Measurements from ENCODE around the gene GSTA5.
"Not testable (repeated sequence)": the region's sequence is repeated elsewhere in the genome, so short reads cannot be mapped to it uniquely, and the experiment has no call there.

GSTA5 gene

GRCh38 chr6:52834481-52834880, 6.1 kb downstream of the GSTA5 start:
- DNase-seq (ENCODE audit: low read depth in 2 of 2), result no peak

GRCh38 chr6:52830869-52831268, 9.7 kb downstream of the GSTA5 start:
- not testable (repeated sequence) for DNase-seq (ENCODE audit: low read depth in 2 of 2)

DNA sequence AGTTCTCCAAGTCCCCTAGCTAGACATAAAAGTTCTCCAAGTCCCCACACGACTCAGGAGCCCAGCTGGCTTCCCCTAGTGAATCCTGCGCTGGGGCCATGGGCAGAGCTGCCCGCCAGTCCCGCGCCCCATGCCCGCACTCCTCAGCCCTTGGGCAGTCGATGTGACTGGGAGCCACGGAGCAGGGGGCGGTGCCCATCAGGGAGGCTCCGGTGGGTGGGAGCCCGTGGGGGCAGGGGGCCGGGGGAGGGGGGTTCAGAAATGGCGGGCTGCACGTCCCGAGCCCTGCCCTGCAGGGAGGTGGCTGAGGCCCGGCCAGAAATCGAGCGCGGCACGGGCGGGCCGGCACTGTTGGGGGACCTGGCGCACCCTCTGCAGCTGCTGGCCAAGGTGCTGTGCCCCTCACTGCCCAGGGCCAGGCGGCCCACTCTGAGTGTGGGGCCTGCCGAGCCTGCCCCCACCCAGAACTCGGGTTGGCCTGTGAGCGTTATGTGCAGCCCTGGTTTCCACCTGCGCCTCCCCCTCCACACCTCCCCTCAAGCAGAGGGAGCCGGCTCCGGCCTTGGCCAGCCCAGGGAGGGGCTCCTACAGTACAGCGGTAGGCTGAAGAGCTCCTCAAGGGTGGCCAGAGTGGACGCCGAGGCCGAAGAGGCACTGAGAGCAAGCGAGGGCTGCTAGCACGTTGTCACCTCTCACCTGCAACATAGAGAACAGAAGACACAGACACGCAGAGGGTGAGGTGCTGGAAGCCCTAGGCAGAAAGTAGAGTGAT, 11.4 kb downstream of the GSTA5 start:
- no peak for DNase-seq (ENCODE audit: low read depth in 2 of 2)

- DNase-seq (ENCODE audit: low read depth in 2 of 2), result not testable (repeated sequence)
Measured at GRCh38 chr6:52828621-52829020, 12.0 kb downstream of the GSTA5 start.

DNA sequence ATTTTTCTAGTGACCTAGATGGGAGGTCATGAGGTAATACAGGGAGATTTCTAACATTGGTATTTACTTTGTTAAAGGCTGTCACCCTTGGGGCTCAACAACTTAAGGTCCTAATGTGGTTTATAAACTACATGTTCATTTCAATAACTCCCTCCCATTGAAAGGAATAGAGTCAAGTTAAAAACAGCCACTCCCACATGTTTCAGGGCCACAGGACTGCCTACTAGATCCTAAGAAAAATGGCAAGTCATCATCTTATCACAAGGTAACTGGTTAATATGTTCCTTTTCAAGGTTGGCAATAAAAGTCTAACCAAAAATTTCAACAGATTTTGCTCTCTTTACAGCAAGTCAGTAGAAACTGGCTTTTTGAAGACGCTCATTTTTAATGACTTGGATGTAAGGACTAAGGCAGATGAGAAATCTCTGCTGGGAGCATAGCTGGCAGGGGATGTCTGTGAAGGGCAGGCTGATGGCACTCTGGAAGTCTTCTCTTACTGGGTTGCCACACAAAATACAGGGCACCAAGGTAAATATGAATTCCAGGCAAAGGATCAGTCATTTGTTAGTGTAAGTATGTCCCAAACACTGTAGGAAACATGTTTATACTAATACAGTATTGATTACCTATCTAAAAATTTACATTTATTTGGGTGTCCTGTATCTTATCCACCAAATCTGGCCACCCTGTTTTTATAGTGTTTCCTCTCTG, 13.4 kb downstream of the GSTA5 start:
- not testable (repeated sequence) for DNase-seq (ENCODE audit: low read depth in 2 of 2)

DNA sequence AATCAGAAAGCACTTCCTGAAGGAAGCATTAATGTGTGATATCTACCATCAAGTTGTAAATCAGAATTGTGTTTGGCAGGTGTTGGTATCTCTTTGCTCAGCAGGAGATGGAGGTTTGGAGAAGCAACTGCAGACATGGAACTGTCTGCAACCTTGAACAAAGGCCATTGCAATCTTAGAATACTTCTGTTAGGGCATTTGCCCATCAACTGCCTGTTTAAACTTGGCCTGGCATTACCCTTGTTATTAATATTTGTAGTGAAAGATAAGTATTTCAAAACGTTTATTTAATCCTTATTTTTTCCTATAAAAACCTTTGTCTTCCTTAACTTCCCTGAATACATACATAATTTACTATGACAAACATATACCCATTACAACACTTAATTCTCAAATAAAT, 14.1 kb downstream of the GSTA5 start:
- no peak for DNase-seq (ENCODE audit: low read depth in 2 of 2)

DNA sequence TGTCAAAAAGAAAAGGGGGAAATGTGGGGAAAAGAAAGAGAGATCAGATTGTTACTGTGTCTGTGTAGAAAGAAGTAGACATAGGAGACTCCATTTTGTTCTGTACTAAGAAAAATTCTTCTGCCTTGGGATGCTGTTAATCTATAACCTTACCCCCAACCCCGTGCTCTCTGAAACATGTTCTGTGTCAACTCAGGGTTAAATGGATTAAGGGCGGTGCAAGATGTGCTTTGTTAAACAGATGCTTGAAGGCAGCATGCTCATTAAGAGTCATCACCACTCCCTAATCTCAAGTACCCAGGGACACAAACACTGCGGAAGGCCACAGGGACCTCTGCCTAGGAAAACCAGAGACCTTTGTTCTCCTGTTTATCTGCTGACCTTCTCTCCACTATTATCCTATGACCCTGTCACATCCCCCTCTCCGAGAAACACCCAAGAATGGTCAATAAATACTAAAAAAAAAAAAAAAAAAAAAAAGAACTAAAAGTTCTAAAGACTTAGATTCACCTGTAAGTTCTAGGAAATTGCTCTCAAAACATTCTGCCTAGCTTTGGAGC, 14.6 kb downstream of the GSTA5 start:
- DNase-seq (ENCODE audit: low read depth in 2 of 2), result not testable (repeated sequence)

DNA sequence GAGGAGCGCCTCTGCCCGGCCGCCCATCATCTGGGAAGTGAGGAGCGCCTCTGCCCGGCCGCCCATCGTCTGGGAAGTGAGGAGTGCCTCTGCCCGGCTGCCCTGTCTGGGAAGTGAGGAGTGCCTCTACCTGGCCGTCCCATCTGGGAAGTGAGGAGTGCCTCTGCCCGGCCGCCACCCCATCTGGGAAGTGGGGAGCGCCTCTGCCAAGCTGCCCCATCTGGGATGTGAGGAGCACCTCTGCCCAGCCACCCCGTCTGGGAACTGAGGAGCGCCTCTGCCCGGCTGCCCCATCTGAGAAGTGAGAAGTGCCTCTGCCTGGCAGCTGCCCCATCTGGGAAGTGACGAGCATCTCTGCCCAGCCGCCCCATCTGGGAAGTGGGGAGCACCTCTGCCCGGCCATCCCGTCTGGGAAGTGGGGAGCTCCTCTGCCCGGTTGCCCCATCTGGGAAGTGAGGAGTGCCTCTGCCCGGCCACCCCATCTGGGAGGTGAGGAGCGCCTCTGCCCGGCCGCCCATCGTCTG, 15.3 kb downstream of the GSTA5 start:
- not testable (repeated sequence) for DNase-seq (ENCODE audit: low read depth in 2 of 2)

DNA sequence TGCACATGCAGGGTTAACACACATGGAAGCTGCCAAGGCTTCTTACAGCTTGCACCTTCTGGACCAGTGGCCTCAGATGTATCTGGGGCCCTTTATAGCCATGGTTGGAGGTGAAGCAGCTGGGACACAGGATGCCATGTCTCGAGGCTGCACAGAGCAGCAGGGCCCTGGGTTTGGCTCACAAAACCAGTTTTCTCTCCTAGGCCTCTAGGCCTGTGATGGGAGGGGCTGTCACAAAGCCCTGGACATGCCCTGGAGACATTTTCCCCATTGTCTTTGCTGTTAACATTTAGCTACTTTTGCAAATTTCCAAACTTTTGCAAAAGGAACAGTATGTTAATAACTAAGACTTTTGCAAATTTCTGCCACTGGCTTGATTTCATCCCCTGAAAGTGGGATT, 18.8 kb downstream of the GSTA5 start:
- no peak for DNase-seq (ENCODE audit: low read depth in 2 of 2)

DNA sequence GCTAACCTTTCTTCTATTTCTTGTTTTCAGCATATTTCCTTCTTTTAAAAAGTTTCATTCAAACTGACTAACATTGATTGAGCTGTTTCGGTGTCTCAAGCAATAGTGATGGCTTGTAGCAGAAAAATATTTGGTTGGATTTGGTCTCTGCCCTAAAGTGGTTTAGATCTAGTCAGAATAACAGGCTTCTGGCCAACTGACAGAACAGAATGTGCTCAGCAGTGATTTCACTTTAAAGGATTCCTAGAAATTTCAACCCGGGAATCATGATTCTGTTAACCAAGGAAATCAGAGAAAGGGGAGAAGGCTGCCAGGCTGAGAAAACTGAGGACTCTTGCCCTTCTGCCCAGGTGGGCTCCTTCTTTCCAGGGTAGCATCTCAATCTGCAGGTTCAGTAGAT, 20.4 kb downstream of the GSTA5 start:
- no peak for DNase-seq (ENCODE audit: low read depth in 2 of 2)

DNA sequence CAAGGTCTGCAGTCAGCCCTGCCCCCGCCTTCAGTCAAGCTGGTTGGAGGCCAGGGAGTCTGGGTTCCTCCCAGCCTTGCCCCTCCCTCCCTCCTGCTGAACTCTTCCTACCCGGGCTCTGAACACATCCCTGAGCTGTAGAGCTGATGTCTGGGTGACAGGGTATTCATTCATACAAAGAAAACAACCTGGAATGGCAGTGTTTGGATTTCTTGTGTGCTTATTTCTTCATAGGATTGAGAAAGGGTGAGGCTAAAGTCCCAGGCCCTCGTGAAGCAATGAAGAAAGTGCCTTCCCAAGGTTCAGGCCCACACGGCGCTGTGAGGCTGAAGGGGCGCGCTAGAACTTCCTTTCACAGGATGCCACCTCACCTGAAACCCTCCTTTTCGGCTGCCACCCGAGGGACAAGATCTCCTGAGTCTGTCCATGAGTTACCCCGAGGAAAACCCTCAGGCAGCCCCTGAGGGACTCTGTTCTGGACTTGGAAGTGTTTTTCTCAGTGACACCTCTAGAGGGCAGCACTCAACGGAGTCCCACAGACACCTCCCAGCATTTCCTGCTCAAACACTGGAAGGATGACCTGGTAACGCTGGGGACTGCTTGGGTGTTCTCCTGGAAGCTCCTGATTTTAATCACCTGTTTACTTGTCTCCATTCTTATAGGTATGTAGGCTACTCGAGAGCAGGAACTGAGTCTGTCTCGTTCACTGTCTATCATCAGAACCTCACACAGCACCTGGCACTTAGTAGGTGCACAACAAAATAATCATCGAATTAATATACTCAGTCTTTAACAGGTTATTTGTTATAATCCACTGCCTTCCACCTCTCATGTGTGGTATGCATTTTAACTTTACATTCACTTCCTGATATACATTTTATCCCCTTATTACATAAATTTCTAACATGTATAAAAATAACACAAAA, 25.2 kb downstream of the GSTA5 start:
- peak; percentile 16 to 28 for DNase-seq (ENCODE audit: low read depth in 2 of 2)

DNA sequence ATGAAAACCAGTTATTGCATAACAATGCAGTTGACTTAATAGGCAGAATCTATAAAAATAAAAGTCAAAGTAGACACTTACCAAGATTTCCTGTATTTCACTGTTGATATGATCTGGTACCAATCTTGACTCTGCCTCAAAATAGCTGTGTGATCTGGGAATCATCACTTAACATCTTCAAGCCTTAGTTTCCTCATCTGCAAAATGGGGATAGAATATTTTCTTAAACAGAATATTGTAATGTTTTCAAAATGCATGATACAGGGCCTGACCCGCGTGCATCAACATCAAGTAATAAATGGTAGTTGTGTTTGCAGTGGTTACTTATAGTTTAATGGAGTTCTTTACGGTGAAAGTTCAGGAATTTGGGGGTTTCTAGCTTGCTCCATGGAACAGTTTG, 26.1 kb downstream of the GSTA5 start:
- not testable (repeated sequence) for DNase-seq (ENCODE audit: low read depth in 2 of 2)

- not testable (repeated sequence) for DNase-seq (ENCODE audit: low read depth in 2 of 2)
Measured at GRCh38 chr6:52809777-52810176, 30.8 kb downstream of the GSTA5 start.

- DNase-seq (ENCODE audit: low read depth in 2 of 2), result no peak
Measured at GRCh38 chr6:52808660-52809059, 32.0 kb downstream of the GSTA5 start.

DNA sequence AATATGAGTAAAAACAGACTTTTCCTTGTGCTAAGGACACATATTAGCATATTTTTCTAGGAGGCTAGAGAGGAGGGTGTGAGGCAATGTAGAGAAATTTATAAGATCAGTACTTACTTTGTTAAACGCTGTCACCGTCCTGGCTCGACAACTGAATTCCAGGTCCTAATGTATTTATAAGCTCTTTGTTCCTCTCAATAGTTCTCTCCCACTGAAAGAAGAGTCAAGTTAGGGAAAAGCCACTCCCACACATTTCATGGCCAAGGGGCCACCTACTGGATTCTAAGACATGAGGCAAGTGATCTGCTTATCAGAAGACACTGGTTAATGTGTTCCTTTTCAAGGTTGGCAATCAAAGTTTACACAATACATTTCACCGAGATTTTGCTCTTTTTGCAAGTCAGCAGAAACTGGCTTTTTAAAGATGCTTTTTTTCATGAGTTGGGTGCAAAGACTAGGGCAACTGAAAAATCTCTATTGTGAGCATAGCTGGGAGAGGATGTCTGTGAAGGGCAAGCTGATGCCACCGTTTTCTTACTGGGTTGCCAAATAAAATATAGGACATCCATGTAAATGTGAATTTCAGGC, 36.9 kb downstream of the GSTA5 start, which contains the start of gene GSTA1:
GSTA1 (minus strand) TSS at position 149 of the 588 bp plus-strand sequence. CDS start 4,549 bp downstream, outside the sequence.
- DNase-seq (ENCODE audit: low read depth in 2 of 2), result not testable (repeated sequence)

DNA sequence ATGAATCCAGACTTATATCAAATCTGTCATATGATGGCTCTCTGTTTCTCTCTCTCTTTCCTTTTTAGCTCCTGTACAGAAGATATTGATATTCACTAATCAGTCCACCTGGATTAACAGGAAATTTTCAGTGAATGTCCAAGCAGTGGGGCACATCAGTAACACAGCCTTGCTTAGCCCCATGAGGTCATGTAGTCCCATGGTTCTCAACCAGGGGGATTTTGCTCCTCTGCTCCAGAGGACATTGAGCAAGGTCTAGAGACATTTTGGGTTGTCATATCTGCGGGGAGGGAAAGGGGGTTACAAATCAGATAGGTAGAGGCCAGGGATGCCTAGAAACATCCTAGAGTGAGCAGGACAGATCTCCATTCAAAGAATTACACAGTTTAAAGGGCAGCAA, 37.8 kb downstream of the GSTA5 start:
- DNase-seq (ENCODE audit: low read depth in 2 of 2), result no peak

- DNase-seq (ENCODE audit: low read depth in 2 of 2), result no peak
Measured at GRCh38 chr6:52801188-52801841, 39.3 kb downstream of the GSTA5 start.

DNA sequence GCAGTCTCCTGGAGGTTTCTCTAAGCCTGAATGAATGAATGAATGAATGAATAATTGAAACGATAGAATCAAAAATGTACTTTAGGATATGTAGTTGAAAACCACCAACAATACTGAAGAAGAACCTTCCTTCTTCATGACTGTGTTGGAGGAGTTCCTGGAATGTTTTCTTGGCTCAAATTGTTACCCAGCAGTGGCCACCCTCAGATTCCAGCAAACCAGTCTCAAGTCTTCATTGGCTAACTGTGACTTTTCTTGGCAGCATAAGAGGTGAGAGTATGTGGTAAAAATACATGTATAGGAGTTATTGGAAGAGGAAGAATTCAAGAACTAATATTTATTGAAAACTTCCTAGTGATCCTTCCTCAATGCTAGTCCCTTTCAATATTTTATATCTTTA, 41.3 kb downstream of the GSTA5 start:
- DNase-seq (ENCODE audit: low read depth in 2 of 2), result not testable (repeated sequence)

- not testable (repeated sequence) for DNase-seq (ENCODE audit: low read depth in 2 of 2)
Measured at GRCh38 chr6:52794366-52794765, 46.2 kb downstream of the GSTA5 start.

- DNase-seq (ENCODE audit: low read depth in 2 of 2), result no peak
Measured at GRCh38 chr6:52790861-52791260, 49.8 kb downstream of the GSTA5 start.

All from stimulated activated CD4-positive, alpha-beta T cell treated with anti-CD3 and anti-CD28 coated beads, Interleukin-4, amount 100 ng/mL, for 48 hours (primary cell).